Activated naive CD8-positive, alpha-beta T cell treated with anti-CD3 and anti-CD28 coated beads for 36 hours (primary cell): Measurements from ENCODE around the gene ARSG. TPM values are rescaled to one million over a fixed set of nuclear protein-coding genes. Genes with fewer than 3 reads are reported as not detected.
"Not testable (repeated sequence)": the region's sequence is repeated elsewhere in the genome, so short reads cannot be mapped to it uniquely, and the experiment has no call there.

Experiments used
- DNase-seq: peaks from one replicate; pipeline ENCODE4 v3.0.0; 2021
- H3K27ac Mint-ChIP-seq: one replicate; pipeline ENCODE4 v1.8.0; 2022; ENCODE audit warnings: mild to moderate bottlenecking, moderate library complexity, mixed read lengths
- H3K27me3 Mint-ChIP-seq: one replicate; pipeline ENCODE4 v1.8.0; 2022; ENCODE audit warnings: mild to moderate bottlenecking, mixed read lengths
- H3K36me3 Mint-ChIP-seq: one replicate; pipeline ENCODE4 v1.8.0; 2021; ENCODE audit warnings: mild to moderate bottlenecking, mixed read lengths
- H3K4me1 Mint-ChIP-seq: one replicate; pipeline ENCODE4 v1.8.0; 2021; ENCODE audit warnings: mixed read lengths
- H3K4me3 Mint-ChIP-seq: one replicate; pipeline ENCODE4 v1.8.0; 2022; ENCODE audit warnings: mild to moderate bottlenecking, moderate library complexity, mixed read lengths
- H3K9me3 Mint-ChIP-seq: one replicate; pipeline ENCODE4 v1.8.0; 2022; ENCODE audit warnings: mixed read lengths
- total RNA-seq, 2 experiments: library from RNA; stranded (reverse); gene quantifications; one replicate each; pipeline ENCODE4 v1.2.3, GENCODE V29; 2021

Gene ARSG
- total RNA-seq, 2 experiments from 2014 or later: 5.0 to 5.2 TPM

- H3K9me3 Mint-ChIP-seq: no peaks in the 10 kb centered on the region
- no peak for DNase-seq
- no peaks in the 10 kb centered on the region for H3K27me3 Mint-ChIP-seq
- H3K4me1 Mint-ChIP-seq: peaks cover 50% of the 10 kb centered on the region
- H3K27ac Mint-ChIP-seq: no peak overlapping the region
- H3K4me3 Mint-ChIP-seq: no peak overlapping the region
- H3K36me3 Mint-ChIP-seq: peaks cover 10% of the 10 kb centered on the region
Measured at GRCh38 chr17:68353111-68353521, 61.8 kb downstream of the ARSG start.

GRCh38 chr17:68354311-68354710 lies 63.0 kb downstream of the ARSG start:
- H3K4me1 Mint-ChIP-seq: peaks cover 45% of the 10 kb centered on the region
- not testable (repeated sequence) for H3K9me3 Mint-ChIP-seq, H3K4me3 Mint-ChIP-seq, H3K36me3 Mint-ChIP-seq, DNase-seq, H3K27me3 Mint-ChIP-seq, H3K27ac Mint-ChIP-seq

- not testable (repeated sequence) for H3K4me3 Mint-ChIP-seq, DNase-seq, H3K9me3 Mint-ChIP-seq, H3K36me3 Mint-ChIP-seq, H3K27ac Mint-ChIP-seq, H3K27me3 Mint-ChIP-seq
- peaks cover 44% of the 10 kb centered on the region for H3K4me1 Mint-ChIP-seq
Measured at GRCh38 chr17:68355108-68355507, 63.8 kb downstream of the ARSG start.

- peaks cover 6% of the 10 kb centered on the region for H3K36me3 Mint-ChIP-seq
- no peaks in the 10 kb centered on the region for H3K9me3 Mint-ChIP-seq
- H3K4me1 Mint-ChIP-seq: peaks cover 42% of the 10 kb centered on the region
Measured at GRCh38 chr17:68356520-68356919, 65.2 kb downstream of the ARSG start.

GRCh38 chr17:68356949-68357455 lies 65.7 kb downstream of the ARSG start:
- Mint-ChIP-seq H3K9me3 (no peaks in the 10 kb centered on the region), H3K27me3 (no peaks in the 10 kb centered on the region), H3K27ac (no peak overlapping the region), H3K36me3 (peaks cover 6% of the 10 kb centered on the region), H3K4me3 (peak overlapping the region; percentile 57), H3K4me1 (peaks cover 41% of the 10 kb centered on the region)
- DNase-seq: no peak

More at GRCh38 chr17:68356520-68356919, 65.2 kb downstream of the ARSG start:
- Mint-ChIP-seq H3K27me3 (no peaks in the 10 kb centered on the region), H3K4me3 (peak overlapping the region; percentile 57), H3K27ac (peak overlapping the region; percentile 68)
- peak; percentile 55 for DNase-seq

- peaks cover 37% of the 10 kb centered on the region for H3K4me1 Mint-ChIP-seq
- peaks cover 6% of the 10 kb centered on the region for H3K36me3 Mint-ChIP-seq
- no peak for DNase-seq
- no peak overlapping the region for H3K4me3 Mint-ChIP-seq
- no peaks in the 10 kb centered on the region for H3K9me3 Mint-ChIP-seq
- no peaks in the 10 kb centered on the region for H3K27me3 Mint-ChIP-seq
- no peak overlapping the region for H3K27ac Mint-ChIP-seq
Measured at GRCh38 chr17:68357886-68358285, 66.6 kb downstream of the ARSG start.

- DNase-seq: no peak
- Mint-ChIP-seq H3K36me3 (peaks cover 9% of the 10 kb centered on the region), H3K27ac (no peak overlapping the region), H3K9me3 (no peaks in the 10 kb centered on the region), H3K4me3 (no peak overlapping the region), H3K4me1 (peaks cover 27% of the 10 kb centered on the region), H3K27me3 (no peaks in the 10 kb centered on the region)
Measured at GRCh38 chr17:68359791-68360535, 68.7 kb downstream of the ARSG start.

- DNase-seq: no peak
- no peaks in the 10 kb centered on the region for H3K4me1 Mint-ChIP-seq
- H3K27me3 Mint-ChIP-seq: no peaks in the 10 kb centered on the region
- no peak overlapping the region for H3K27ac Mint-ChIP-seq
- peaks cover 3% of the 10 kb centered on the region for H3K36me3 Mint-ChIP-seq
- H3K9me3 Mint-ChIP-seq: no peaks in the 10 kb centered on the region
- no peak overlapping the region for H3K4me3 Mint-ChIP-seq
Measured at GRCh38 chr17:68365469-68365868, 74.2 kb downstream of the ARSG start.

GRCh38 chr17:68368387-68368786 lies 77.1 kb downstream of the ARSG start:
- no peak for DNase-seq
- Mint-ChIP-seq H3K9me3 (no peaks in the 10 kb centered on the region), H3K4me1 (no peaks in the 10 kb centered on the region), H3K27me3 (no peaks in the 10 kb centered on the region), H3K4me3 (no peak overlapping the region), H3K27ac (no peak overlapping the region), H3K36me3 (peaks cover 3% of the 10 kb centered on the region)

- no peaks in the 10 kb centered on the region for H3K4me1 Mint-ChIP-seq
- no peak overlapping the region for H3K4me3 Mint-ChIP-seq
- no peaks in the 10 kb centered on the region for H3K9me3 Mint-ChIP-seq
- no peaks in the 10 kb centered on the region for H3K36me3 Mint-ChIP-seq
- H3K27ac Mint-ChIP-seq: no peak overlapping the region
- no peaks in the 10 kb centered on the region for H3K27me3 Mint-ChIP-seq
- DNase-seq: no peak
Measured at GRCh38 chr17:68375566-68375965, 84.3 kb downstream of the ARSG start.

GRCh38 chr17:68376178-68376577 lies 84.9 kb downstream of the ARSG start:
- not testable (repeated sequence) for H3K27ac Mint-ChIP-seq, H3K27me3 Mint-ChIP-seq, H3K4me1 Mint-ChIP-seq, DNase-seq, H3K4me3 Mint-ChIP-seq, H3K9me3 Mint-ChIP-seq, H3K36me3 Mint-ChIP-seq

- Mint-ChIP-seq H3K4me1 (peaks cover 1% of the 10 kb centered on the region), H3K9me3 (no peaks in the 10 kb centered on the region), H3K4me3 (no peak overlapping the region), H3K27me3 (no peaks in the 10 kb centered on the region), H3K27ac (no peak overlapping the region), H3K36me3 (no peaks in the 10 kb centered on the region)
- DNase-seq: no peak
Measured at GRCh38 chr17:68377771-68378267, 86.5 kb downstream of the ARSG start.

- no peaks in the 10 kb centered on the region for H3K9me3 Mint-ChIP-seq
- H3K27ac Mint-ChIP-seq: no peak overlapping the region
- H3K36me3 Mint-ChIP-seq: no peaks in the 10 kb centered on the region
- no peaks in the 10 kb centered on the region for H3K27me3 Mint-ChIP-seq
- no peak overlapping the region for H3K4me3 Mint-ChIP-seq
- no peak for DNase-seq
- peaks cover 7% of the 10 kb centered on the region for H3K4me1 Mint-ChIP-seq
Measured at GRCh38 chr17:68378268-68379176, 87.2 kb downstream of the ARSG start.

GRCh38 chr17:68379177-68379510 lies 87.8 kb downstream of the ARSG start:
- no peak overlapping the region for H3K27ac Mint-ChIP-seq
- no peak overlapping the region for H3K4me3 Mint-ChIP-seq
- H3K27me3 Mint-ChIP-seq: no peaks in the 10 kb centered on the region
- H3K4me1 Mint-ChIP-seq: peaks cover 13% of the 10 kb centered on the region
- DNase-seq: no peak
- H3K36me3 Mint-ChIP-seq: no peaks in the 10 kb centered on the region
- H3K9me3 Mint-ChIP-seq: no peaks in the 10 kb centered on the region
